ENCODE data around the gene LRR1.
"Not testable (repeated sequence)": the region's sequence is repeated elsewhere in the genome, so short reads cannot be mapped to it uniquely, and the experiment has no call there.

Gene LRR1

GRCh38 chr14:49598485-49599300, at the start of gene LRR1:
TSS of gene LRR1 (plus strand) at chr14:49598940. CDS start at chr14:49599021, 81 bp downstream.
- peak; percentile 89 for DNase-seq (ENCODE audit: low spot score)

GRCh38 chr14:49549446-49549845, 49.3 kb upstream of the LRR1 start:
- no peak for DNase-seq (ENCODE audit: low spot score)

GRCh38 chr14:49549881-49550280, 48.9 kb upstream of the LRR1 start:
- peak; percentile 73 for DNase-seq (ENCODE audit: low spot score)

GRCh38 chr14:49550286-49551184, 48.2 kb upstream of the LRR1 start:
- no peak for DNase-seq (ENCODE audit: low spot score)

GRCh38 chr14:49551569-49551968, 47.2 kb upstream of the LRR1 start:
- DNase-seq (ENCODE audit: low spot score): no peak

- no peak for DNase-seq (ENCODE audit: low spot score)
Observed at GRCh38 chr14:49553106-49553505, 45.6 kb upstream of the LRR1 start.

- DNase-seq (ENCODE audit: low spot score): no peak
Observed at GRCh38 chr14:49553892-49554291, 44.8 kb upstream of the LRR1 start.

- no peak for DNase-seq (ENCODE audit: low spot score)
Observed at GRCh38 chr14:49559979-49560768, 38.6 kb upstream of the LRR1 start.

GRCh38 chr14:49566714-49567113, 32.0 kb upstream of the LRR1 start:
- no peak for DNase-seq (ENCODE audit: low spot score)

GRCh38 chr14:49569281-49569680, 29.5 kb upstream of the LRR1 start:
- DNase-seq (ENCODE audit: low spot score): no peak

GRCh38 chr14:49574038-49574437, 24.7 kb upstream of the LRR1 start:
- no peak for DNase-seq (ENCODE audit: low spot score)

- DNase-seq (ENCODE audit: low spot score): no peak
Observed at GRCh38 chr14:49578141-49578540, 20.6 kb upstream of the LRR1 start.

GRCh38 chr14:49579841-49580240, 18.9 kb upstream of the LRR1 start:
- no peak for DNase-seq (ENCODE audit: low spot score)

- no peak for DNase-seq (ENCODE audit: low spot score)
Observed at GRCh38 chr14:49581209-49582112, 17.3 kb upstream of the LRR1 start.

- DNase-seq (ENCODE audit: low spot score): no peak
Observed at GRCh38 chr14:49582113-49582977, 16.4 kb upstream of the LRR1 start.

GRCh38 chr14:49583629-49584028, 15.1 kb upstream of the LRR1 start:
- no peak for DNase-seq (ENCODE audit: low spot score)

GRCh38 chr14:49584058-49584457, 14.7 kb upstream of the LRR1 start:
- no peak for DNase-seq (ENCODE audit: low spot score)

- not testable (repeated sequence) for DNase-seq (ENCODE audit: low spot score)
Observed at GRCh38 chr14:49584981-49585640, 13.6 kb upstream of the LRR1 start.

- DNase-seq (ENCODE audit: low spot score): peak; percentile 94
Observed at GRCh38 chr14:49585803-49586672, 12.7 kb upstream of the LRR1 start, which contains the start of gene RPS29. TSS of gene RPS29 (minus strand) at chr14:49586380. CDS start at chr14:49586346, 34 bp downstream.
